T follicular helper cell (primary cell): ENCODE data around the gene GTF2F2.

Experiments used
- DNase-seq: peaks from one replicate; pipeline ENCODE4 v3.0.0-alpha.2; 2020; ENCODE audit warnings: low read depth
- total RNA-seq, 2 experiments: gene quantifications; one replicate each; lab custom pipeline; 2026; lab: John Stamatoyannopoulos, UW

The GTF2F2 gene
- total RNA-seq: 26.1 to 70.0 reads per million in 2 experiments

DNA sequence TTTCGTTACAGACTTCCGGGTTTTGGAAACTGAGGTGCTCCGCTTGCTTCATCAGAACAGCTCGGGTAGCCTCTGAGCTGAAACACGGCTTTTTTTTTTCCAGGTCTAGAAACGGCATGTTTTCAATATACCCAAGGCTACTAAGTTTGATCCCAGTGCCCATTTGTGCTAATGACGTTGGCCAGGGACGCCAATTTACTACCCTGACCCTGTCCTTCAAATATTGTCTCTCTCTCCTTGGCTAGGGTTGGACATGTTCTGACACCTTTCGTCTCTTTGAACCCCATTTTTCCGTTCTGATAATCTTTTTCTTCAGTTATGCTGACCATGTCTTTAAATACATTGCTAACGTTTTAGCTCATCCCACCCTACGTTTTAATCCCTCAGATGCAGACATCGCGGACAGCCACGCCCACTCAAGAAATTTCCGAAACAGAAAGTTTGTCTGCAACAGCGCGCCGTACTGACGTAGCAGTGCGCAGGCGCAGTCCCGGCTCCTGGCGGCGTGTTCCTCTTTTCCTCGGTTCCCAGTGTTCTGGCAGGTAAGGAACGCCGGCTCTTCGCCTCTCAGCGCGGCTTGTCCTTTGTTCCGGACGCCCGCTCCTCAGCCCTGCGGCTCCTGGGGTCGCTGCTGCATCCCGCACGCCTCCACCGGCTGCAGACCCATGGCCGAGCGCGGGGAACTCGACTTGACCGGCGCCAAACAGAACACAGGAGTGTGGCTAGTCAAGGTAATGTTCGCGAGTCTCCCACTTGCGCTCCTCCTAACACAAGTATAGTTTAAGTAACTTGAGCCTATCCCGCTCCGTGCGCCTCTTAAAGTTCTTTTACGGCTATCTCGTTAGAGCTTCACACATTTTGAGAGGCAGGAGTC, at the start of gene GTF2F2:
TSS of gene GTF2F2 (plus strand) at position 520 of the 874 bp plus-strand sequence. CDS start at position 666, 146 bp downstream.
- DNase-seq: peak; percentile 83

- no peak for DNase-seq
These were observed 46.5 kb upstream of the GTF2F2 start for GRCh38 chr13:45073809-45074208.

GRCh38 chr13:45074721-45075120, 45.6 kb upstream of the GTF2F2 start:
- no peak for DNase-seq

GRCh38 chr13:45078003-45078402, 42.3 kb upstream of the GTF2F2 start:
- DNase-seq: no peak

DNA sequence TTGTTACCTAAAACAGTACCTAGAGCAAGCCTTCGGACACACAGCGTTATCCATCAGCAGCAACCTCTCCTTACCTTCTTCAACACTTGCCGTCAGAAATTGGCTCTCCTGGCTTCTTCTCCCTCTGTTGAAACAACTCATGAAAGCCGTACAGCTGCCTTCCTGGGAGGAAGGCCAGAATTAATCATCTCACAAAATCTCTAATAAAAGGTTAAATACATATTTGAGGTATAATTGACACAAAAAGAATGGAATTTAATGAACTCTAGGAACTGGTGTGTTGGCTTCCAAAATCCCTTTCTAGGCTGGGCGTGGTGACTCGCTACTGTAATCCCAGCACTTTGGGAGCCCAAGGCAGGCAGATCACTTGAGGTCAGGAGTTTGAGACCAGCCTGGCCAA, 37.3 kb upstream of the GTF2F2 start:
- DNase-seq: no peak

DNA sequence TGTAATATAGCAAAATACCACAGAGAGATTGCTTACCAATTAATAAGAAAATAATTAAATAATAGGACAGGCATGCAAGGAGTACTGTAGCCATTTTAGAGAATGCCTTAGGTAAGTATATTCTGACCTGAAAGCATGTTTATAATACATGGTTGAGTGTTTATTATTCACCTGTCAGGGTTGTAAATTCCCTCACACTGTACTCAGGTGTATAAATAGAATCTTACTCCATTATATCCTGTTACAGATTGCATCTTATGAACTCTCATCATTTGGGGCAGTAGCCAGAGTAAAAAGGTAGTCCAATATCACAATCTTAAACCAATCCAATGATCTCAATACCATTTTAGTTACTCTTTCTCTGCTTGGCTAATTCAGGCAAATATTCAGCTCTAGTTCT, 35.8 kb upstream of the GTF2F2 start:
- no peak for DNase-seq

DNA sequence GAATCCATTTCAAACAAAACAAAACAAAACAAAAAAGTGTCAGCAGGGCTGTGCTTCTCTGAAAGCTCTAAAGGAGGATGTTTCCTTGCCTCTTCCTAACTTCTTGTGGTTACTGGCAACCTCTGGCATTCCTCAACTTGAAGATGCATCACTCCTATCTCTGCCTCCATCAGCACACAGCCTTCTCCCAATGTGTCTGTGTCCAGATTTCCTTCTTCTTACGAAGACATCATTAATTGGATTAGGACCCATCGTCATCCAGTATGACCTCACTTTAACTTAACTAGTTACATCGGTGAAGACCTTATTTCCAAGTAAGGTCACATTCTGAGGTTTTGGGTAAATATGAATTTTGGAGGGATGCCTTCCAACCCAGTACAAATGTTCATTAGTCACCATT, 33.8 kb upstream of the GTF2F2 start:
- no peak for DNase-seq

DNA sequence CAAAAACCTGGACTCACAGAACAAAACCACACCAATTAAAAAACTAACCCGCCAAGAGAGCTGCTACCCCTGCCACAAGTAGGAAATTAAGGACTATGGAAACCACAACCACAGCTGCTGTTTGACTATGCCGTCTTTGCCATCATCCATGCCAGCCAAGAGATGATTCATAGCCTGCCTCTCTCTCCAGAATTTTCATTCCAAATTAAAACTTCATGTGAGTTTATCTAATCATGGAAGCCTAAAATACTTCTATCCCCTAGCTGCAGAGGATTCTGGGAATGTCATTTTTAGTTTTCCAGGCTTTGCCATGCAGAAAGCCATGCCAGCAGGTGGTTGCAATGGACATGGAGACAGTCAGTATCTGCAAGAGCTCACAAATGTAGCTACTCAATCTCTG, 27.6 kb upstream of the GTF2F2 start:
- no peak for DNase-seq

DNA sequence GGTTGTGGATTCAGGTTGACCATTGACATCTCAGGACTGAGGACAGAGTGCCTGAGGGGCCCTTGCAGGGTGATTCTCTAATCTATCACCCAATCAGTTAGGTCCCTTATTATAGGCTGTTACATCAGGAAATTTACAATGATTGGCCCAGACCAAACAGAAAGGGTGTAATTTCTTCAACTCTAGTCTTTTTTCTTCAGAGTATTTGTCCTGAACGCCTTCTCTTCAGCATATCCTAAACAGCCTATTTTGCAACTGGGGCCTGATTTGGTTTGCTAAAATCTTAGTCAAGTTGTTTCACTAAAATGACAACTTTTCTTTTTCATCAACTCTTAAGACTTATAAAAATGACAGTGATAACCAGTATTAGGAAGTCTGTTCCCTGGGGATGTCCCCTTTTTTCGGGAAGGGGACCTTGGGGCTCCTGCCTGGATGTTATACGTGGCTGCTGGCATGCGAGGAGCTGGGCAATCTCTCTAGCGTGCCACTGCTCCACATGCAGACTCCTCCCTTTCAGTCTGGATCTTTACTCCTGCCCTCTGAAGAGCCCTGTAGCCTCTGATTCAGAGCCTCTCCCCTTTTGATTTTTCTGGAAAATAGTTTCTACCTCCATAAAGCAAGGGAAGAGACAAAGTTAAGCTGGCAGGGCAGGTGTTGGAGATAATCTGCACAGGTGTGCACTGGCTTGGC, 19.6 kb upstream of the GTF2F2 start:
- no peak for DNase-seq

DNA sequence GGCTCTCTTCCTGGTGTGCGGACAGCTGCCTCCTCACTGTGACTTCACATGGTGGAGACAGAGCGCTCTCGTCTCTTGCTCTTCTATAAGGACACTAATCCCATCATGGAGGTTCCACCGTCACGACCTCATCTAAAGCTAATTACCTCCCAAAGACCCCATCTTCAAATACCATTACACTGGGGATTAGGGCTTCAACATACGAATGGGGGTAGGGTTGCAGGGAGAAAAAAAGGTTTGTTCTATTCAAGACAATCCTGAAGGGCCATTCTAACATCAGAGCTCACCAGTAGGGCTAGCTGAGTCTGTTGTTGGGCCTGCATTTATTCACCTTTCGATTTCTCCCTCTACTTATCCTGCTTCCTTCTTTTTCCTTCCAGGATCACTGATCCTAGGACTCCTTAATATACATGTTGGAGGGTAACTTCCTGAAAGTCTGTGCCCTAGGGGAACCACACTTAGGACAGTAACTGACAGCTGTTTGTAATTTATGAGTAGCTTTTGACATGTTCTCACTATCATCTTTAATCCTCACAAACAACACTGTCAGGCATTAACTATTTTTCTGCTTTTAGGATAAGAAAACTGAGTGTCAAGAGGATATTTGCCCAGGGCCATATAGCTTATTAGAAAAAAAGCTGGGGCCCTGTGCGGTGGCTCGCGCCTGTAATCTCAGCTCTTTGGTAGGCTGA, 18.8 kb upstream of the GTF2F2 start:
- DNase-seq: no peak

DNA sequence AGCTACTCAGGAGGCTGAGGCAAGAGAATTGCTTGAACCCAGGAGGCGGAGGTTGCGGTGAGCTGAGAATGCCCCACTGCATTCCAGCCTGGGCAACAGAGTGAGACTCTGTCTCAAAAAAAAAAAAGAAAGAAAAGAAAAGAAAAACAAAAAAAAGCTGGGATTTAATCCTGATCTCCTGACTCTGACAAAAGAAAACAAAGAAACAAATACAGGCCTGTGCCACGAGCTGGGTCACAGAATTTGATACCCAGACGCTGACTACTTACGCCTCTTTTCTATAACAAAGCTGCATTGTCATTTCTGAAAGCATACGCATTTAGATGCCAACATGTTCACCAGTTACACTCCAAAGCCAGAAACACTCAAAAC, 18.2 kb upstream of the GTF2F2 start:
- no peak for DNase-seq

DNA sequence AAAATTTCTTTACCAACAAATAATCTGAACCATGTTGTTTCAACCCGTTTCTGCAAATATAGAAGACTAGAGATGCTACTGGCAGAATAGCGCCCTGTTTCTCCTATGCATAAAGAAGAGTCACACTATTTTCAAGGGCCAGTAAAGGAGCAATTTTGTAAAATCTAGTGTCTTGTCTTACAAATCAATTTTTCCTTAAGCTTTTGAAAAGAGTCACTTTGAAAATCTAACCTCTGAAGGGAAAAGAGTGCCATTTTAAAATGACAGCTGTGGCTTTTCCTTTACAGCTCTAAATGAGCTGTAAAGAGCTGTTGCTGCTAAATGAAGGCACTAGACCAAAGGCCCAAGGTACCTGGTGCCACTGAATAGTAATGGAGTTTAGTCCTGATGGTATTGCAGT, 16.9 kb upstream of the GTF2F2 start:
- DNase-seq: no peak

DNA sequence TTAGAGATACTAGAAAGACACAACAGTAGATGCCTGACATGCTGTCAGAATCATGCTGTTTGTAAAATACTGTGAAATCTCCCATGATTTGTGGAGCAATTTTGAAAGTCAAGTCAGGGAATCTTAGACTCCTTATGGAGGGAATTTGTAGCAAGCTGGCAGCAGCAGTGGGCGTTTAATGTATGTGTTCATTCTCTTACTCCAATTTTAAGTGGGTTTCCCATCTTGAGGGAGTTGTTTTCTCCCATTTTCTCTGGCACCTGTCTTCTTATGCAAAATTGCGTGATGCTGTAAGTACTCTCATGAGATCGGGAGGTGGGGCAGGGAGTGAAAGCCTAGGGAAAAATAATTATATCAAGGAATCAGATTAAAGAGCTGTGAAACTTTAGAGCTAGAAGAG, 16.0 kb upstream of the GTF2F2 start:
- DNase-seq: no peak

DNA sequence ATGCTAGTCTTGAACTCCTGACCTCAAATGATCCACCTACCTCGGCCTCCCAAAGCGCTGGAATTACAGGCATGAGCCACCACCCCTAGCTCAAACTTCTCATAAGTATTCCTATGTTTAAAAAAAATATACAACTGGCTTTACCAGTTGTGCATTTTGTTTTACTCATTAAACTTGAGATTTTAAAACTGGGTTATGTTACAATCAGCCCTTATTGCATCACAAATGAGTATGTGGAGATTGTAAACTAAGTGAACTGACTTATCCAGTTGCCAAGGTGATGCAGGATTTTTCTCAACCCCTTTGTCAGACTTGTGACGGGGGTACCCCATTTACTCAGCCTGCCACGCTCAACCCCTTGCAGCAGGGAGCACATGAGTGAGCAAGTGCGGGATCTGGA, 14.4 kb upstream of the GTF2F2 start:
- DNase-seq: no peak

DNA sequence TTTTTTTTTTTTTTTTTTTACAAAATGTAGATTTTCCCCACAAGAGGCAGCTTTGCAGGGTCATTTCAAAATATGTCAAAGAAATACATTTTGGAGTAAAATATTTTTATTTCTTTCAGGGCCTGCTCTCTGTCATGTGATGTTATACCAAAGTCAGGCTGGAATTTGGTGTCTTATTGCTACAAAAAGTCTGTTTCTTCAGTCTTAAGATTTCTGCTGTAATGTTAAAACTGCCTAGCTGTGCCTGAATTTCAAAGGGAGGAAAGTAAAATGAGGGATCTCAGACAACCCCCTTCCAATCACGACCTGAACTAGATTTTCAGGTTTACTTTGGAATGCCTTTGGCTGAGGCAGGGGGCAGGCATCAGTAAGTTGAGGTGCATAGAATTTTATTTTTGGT, 12.8 kb upstream of the GTF2F2 start:
- no peak for DNase-seq

GRCh38 chr13:45108716-45109101, 11.6 kb upstream of the GTF2F2 start:
- DNase-seq: no peak

DNA sequence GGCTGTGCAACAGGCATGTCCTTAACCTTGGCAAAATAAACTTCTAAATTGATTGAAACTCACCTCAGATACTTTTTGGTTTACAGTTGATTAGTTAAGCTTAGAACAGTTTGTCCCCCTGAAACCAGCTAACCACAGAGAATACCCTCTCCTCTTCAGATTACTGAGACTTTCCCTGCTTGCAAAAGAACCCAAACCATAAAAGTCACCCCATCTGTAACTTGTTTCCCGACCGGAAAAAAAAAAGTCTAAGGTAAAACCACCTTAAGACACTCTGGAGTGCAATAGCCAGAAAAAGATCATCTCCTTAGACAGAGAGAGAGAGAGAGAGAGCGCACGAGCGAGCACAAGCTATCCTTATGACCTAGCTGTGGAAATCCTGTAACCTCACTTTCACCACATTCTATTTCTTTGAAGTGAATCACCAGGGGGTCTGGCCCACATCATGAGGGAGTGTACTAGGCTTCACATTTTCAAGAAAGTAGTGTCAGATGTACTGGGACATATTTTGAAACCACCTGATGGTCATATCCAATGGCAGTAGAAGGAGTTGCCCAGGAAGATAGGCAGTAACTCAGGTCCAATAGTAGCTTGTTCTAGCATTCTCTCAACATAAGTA, 11.1 kb upstream of the GTF2F2 start:
- DNase-seq: no peak

GRCh38 chr13:45113233-45114224, 6.8 kb upstream of the GTF2F2 start:
- DNase-seq: no peak

GRCh38 chr13:45119469-45119990, 780 bp upstream of the GTF2F2 start:
- DNase-seq: peak; percentile 68

GRCh38 chr13:45120967-45121831, 889 bp downstream of the GTF2F2 start:
- DNase-seq: no peak
